Loucy (cell line): ENCODE results near the gene ZNF860.

ENCODE experiments used
- H2AFZ ChIP-seq: fragments of 200-600 bp; sonication (generic); 2 replicates; pipeline ENCODE4 v1.6.0; 2016; ENCODE audit warnings: antibody characterized with exemption, mild to moderate bottlenecking, low read length, moderate library complexity
- H3F3A ChIP-seq: fragments of 200-600 bp; 2 replicates; pipeline ENCODE4 v1.6.0; 2016; ENCODE audit warnings: antibody characterized with exemption, low read depth, mild to moderate bottlenecking
- H3K27me3 ChIP-seq: fragments of 200-600 bp; sonication (generic); 2 replicates; pipeline ENCODE4 v1.6.1; 2014; ENCODE audit warnings: low read length, mild to moderate bottlenecking; ENCODE audit not compliant: insufficient read depth, poor library complexity, severe bottlenecking
- H3K36me3 ChIP-seq: fragments of 200-600 bp; sonication (generic); 2 replicates; pipeline ENCODE4 v1.6.1; 2016; ENCODE audit warnings: low read length; ENCODE audit not compliant: insufficient read depth
- H3K4me1 ChIP-seq: fragments of 200-600 bp; sonication (generic); 2 replicates; pipeline ENCODE4 v1.5.1; 2014; ENCODE audit warnings: low read length, mild to moderate bottlenecking; ENCODE audit not compliant: insufficient read depth, poor library complexity, severe bottlenecking
- H3K4me2 ChIP-seq: fragments of 200-600 bp; sonication (generic); 2 replicates; pipeline ENCODE4 v1.6.0; 2014; ENCODE audit warnings: antibody characterized with exemption, low read length, low read depth, mild to moderate bottlenecking; ENCODE audit not compliant: poor library complexity, severe bottlenecking
- H3K4me3 ChIP-seq: fragments of 200-600 bp; sonication (generic); 2 replicates; pipeline ENCODE4 v1.5.1; 2014; ENCODE audit warnings: low read length, mild to moderate bottlenecking, mixed read lengths; ENCODE audit not compliant: poor library complexity, severe bottlenecking
- H3K79me2 ChIP-seq: fragments of 200-600 bp; sonication (generic); 2 replicates; pipeline ENCODE4 v1.6.1; 2014; ENCODE audit warnings: low read length; ENCODE audit not compliant: insufficient read depth
- H3K9ac ChIP-seq: fragments of 200-600 bp; sonication (generic); 2 replicates; pipeline ENCODE4 v1.6.0; 2014; ENCODE audit warnings: mild to moderate bottlenecking, low read depth, low read length, moderate library complexity; ENCODE audit not compliant: poor library complexity, severe bottlenecking
- H3K9me2 ChIP-seq: fragments of 200-600 bp; sonication (generic); replicated peaks from 2 replicates; pipeline ENCODE4 v1.6.1; 2016; ENCODE audit warnings: low read depth, low read length, mixed read lengths
- H3K9me3 ChIP-seq: fragments of 200-600 bp; sonication (generic); 2 replicates; pipeline ENCODE4 v1.6.1; 2014; ENCODE audit warnings: mild to moderate bottlenecking, antibody characterized with exemption, low read length, low read depth; ENCODE audit not compliant: insufficient read depth
- H4K20me1 ChIP-seq: fragments of 200-600 bp; sonication (generic); 2 replicates; pipeline ENCODE4 v1.6.0; 2014; ENCODE audit warnings: antibody characterized with exemption, low read length, mild to moderate bottlenecking; ENCODE audit not compliant: insufficient read depth, poor library complexity, severe bottlenecking
- EZH2phosphoT487 ChIP-seq: fragments of 200-600 bp; IDR thresholded peaks from 2 replicates; pipeline ENCODE4 v1.6.1; 2018; ENCODE audit warnings: antibody characterized with exemption, mild to moderate bottlenecking, moderate library complexity, borderline replicate concordance
- TF ChIP-seq, protein P1 (sequence below): fragments of 200-600 bp; sonication (generic); conservative IDR thresholded peaks from 2 replicates; pipeline ENCODE4 v1.5.1; 2014; ENCODE audit warnings: mild to moderate bottlenecking, antibody characterized with exemption, low read length

ZNF860 gene

DNA sequence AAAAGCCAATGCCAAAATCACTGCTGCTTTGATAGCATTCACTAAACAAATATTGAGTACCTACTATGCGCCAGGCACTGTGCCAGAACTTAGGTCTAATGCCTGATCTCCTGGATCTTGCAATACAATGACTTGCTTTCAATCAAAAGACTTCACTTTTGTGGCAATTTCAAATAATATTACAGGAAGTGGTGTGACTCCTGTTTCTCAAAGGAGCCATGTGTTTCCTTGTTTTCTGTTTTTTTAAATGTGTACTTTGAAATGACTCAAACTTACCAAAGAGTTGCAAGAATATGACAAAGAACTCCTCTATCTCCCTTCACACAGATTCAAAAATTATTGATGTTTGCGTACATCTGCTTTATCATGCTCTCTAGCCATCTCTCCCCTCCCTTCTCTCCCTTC lies 18.7 kb upstream of the ZNF860 start:
- Histone ChIP-seq H3K4me3 (no peak overlapping the region), H3K9ac (no peak overlapping the region), H4K20me1 (no peaks in the 10 kb centered on the region), H3K4me1 (no peaks in the 10 kb centered on the region), H3F3A (no peaks in the 10 kb centered on the region), H2AFZ (no peak overlapping the region), H3K9me2 (no peaks in the 10 kb centered on the region), H3K9me3 (no peaks in the 10 kb centered on the region), H3K79me2 (no peaks in the 10 kb centered on the region), H3K4me2 (no peak overlapping the region), H3K36me3 (no peaks in the 10 kb centered on the region), H3K27me3 (no peaks in the 10 kb centered on the region)
- no peak for TF ChIP-seq EZH2phosphoT487
- TF ChIP-seq, protein P1, sequence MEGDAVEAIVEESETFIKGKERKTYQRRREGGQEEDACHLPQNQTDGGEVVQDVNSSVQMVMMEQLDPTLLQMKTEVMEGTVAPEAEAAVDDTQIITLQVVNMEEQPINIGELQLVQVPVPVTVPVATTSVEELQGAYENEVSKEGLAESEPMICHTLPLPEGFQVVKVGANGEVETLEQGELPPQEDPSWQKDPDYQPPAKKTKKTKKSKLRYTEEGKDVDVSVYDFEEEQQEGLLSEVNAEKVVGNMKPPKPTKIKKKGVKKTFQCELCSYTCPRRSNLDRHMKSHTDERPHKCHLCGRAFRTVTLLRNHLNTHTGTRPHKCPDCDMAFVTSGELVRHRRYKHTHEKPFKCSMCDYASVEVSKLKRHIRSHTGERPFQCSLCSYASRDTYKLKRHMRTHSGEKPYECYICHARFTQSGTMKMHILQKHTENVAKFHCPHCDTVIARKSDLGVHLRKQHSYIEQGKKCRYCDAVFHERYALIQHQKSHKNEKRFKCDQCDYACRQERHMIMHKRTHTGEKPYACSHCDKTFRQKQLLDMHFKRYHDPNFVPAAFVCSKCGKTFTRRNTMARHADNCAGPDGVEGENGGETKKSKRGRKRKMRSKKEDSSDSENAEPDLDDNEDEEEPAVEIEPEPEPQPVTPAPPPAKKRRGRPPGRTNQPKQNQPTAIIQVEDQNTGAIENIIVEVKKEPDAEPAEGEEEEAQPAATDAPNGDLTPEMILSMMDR = no peak

DNA sequence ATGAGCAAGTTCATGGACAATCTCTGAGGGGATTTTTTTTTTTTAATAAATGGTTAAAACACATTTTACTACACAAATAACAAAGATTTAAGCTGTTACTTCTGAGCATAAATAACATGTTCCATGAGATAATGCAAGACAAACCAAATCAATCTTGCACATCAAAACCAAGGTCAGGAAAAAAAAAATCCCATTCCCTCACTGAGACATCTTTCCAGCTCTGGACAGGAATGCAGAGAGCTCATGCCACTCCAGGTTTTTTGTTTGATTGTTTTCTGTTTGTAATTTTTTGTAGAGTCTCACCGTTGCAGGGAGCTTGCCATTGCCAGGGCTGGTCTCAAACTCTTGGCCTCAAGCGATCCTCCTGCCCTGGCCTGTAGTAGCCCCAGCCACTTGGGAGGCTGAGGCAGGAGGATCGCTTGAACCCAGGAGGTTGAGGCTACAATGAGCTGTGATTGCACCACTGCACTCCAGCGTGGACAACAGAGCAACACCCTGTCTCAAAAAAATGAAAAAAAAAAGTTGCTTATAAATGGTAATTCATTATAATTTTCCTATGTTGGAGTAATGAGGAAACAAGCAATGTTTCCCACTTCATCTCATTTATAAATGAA lies 14.5 kb upstream of the ZNF860 start:
- Histone ChIP-seq H3K27me3 (no peaks in the 10 kb centered on the region), H3K9ac (no peak overlapping the region), H2AFZ (no peak overlapping the region), H3K4me3 (no peak overlapping the region), H3K79me2 (no peaks in the 10 kb centered on the region), H3K4me2 (no peak overlapping the region), H3K4me1 (no peaks in the 10 kb centered on the region), H3K9me3 (no peaks in the 10 kb centered on the region), H3F3A (no peaks in the 10 kb centered on the region), H4K20me1 (no peaks in the 10 kb centered on the region), H3K36me3 (no peaks in the 10 kb centered on the region), H3K9me2 (no peaks in the 10 kb centered on the region)
- no peak for TF ChIP-seq EZH2phosphoT487
- TF ChIP-seq, protein P1 = no peak

DNA sequence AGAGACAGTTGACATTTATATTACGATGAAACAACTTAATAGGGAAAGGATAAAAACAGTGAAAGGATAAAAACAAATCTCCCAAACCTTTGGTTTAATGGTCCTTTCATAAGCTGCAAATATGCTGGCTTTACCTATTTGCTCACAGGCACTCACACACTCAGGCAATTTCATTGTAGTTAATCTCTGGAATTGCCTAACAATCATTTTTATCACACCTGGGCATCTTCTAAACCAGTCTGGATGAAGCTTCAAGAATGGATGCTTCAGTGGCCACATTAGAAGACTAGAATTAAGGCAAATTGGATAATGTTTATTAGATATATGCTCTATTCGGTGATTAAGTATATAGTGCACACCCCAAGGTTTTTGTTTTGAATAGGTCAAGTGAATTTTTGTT lies 14.0 kb upstream of the ZNF860 start:
- Histone ChIP-seq H3K79me2 (no peaks in the 10 kb centered on the region), H3K27me3 (no peaks in the 10 kb centered on the region), H3K4me1 (no peaks in the 10 kb centered on the region)

More for the DNA sequence above, 14.0 kb upstream of the ZNF860 start:
- Histone ChIP-seq H3K9me2 (no peaks in the 10 kb centered on the region), H4K20me1 (no peaks in the 10 kb centered on the region), H3F3A (no peaks in the 10 kb centered on the region), H3K4me3 (no peak overlapping the region), H3K9ac (no peak overlapping the region), H3K36me3 (no peaks in the 10 kb centered on the region), H2AFZ (no peak overlapping the region), H3K4me2 (no peak overlapping the region), H3K9me3 (no peaks in the 10 kb centered on the region)
- no peak for TF ChIP-seq EZH2phosphoT487
- TF ChIP-seq, protein P1 = no peak
